K562 (cell line): ENCODE results near the gene OLFML2A. TPM values are rescaled to one million over a fixed set of nuclear protein-coding genes. Genes with fewer than 3 reads are reported as not detected.
A peak's percentile ranks its signal among the peaks of the same experiment; 100 is the strongest.

Experiments
- ELF2 ChIP-seq: fragments of 250-450 bp; sonication (Bioruptor Pico); IDR thresholded peaks from 2 replicates; pipeline ENCODE4 v1.5.0; 2021; ENCODE audit warnings: mild to moderate bottlenecking
- GMEB1 ChIP-seq: fragments of 250-450 bp; sonication (Bioruptor Pico); IDR thresholded peaks from 2 replicates; pipeline ENCODE4 v1.4.0; 2020; ENCODE audit warnings: mild to moderate bottlenecking
- HMBOX1 ChIP-seq: sonication (generic); IDR thresholded peaks from 2 replicates; pipeline ENCODE4 v1.6.1; 2016
- HMG20A ChIP-seq: fragments of 450-650 bp; formaldehyde crosslinking; conservative IDR thresholded peaks from 2 replicates; pipeline ENCODE4 v1.4.0; 2020; ENCODE audit warnings: mild to moderate bottlenecking, mixed read lengths
- LEF1 ChIP-seq: fragments of 450-650 bp; IDR thresholded peaks from 2 replicates; pipeline ENCODE4 v1.6.1; 2016; ENCODE audit warnings: mild to moderate bottlenecking
- PRDM10 ChIP-seq: fragments of 450-650 bp; IDR thresholded peaks from 2 replicates; pipeline ENCODE4 v1.6.1; 2018; ENCODE audit not compliant: partially characterized antibody
- TBL1XR1 ChIP-seq, 2 experiments: IDR thresholded peaks; 2 replicates each; pipeline ENCODE4 v1.6.1; 2012; ENCODE audit warnings: improper control_type of control experiment in 2 of 2, low read length in 2 of 2, mild to moderate bottlenecking in 1 of 2
- THRA ChIP-seq: fragments of 450-650 bp; IDR thresholded peaks from 2 replicates; pipeline ENCODE4 v1.6.1; 2017; ENCODE audit warnings: mild to moderate bottlenecking, moderate library complexity
- ZNF143 ChIP-seq: sonication (generic); formaldehyde crosslinking; IDR thresholded peaks from 2 replicates; pipeline ENCODE4 v1.9.0; 2022; ENCODE audit warnings: mild to moderate bottlenecking, missing genetic modification reagents
- ZNF407 ChIP-seq: fragments of 450-650 bp; IDR thresholded peaks from 2 replicates; pipeline ENCODE4 v1.6.1; 2016; ENCODE audit warnings: low read depth
- ZNF766 ChIP-seq: fragments of 200-800 bp; sonication (Bioruptor generic); conservative IDR thresholded peaks from 2 replicates; pipeline ENCODE4 v1.6.1; 2016; ENCODE audit warnings: missing genetic modification characterization, missing compliant biosample characterization
- polyA plus RNA-seq, 8 experiments: library from polyadenylated mRNA; depleted of rRNA in 4 of 8; stranded (reverse) in 5 of 8; unstranded in 3 of 8; fragments of >200 nt; fragmentation: Nextera tagmentation in 2 of 8; fragmentation: Illumina TruSeq in 1 of 8; extraction: Ambion mirVana in 2 of 8; extraction: Trizol in 1 of 8; gene quantifications; 2 replicates each; pipeline versions ENCODE4 v1.2.1 to v1.2.3, GENCODE V29; 2011 to 2014; ENCODE audit warnings: inconsistent platforms in 1 of 8, missing spikeins in 1 of 8
- total RNA-seq, 7 experiments: library from RNA; depleted of rRNA in 6 of 7; stranded (reverse); fragments of >200 nt in 6 of 7; fragmentation: Illumina TruSeq in 2 of 7; extraction: Trizol in 2 of 7; gene quantifications; 2 replicates each; pipeline versions ENCODE4 v1.2.1 to v1.2.3, GENCODE V29; 2011 to 2021; ENCODE audit warnings: low replicate concordance in 1 of 7

The OLFML2A gene
- total and polyA plus RNA-seq, 9 of the 15 experiments (the other 6 are each of a cell fraction or from before 2014, with no cell fraction given): 0.16 TPM; not detected in 8

GRCh38 chr9:124769549-124770358 is 7.2 kb upstream of the OLFML2A start (continued):
- TF ChIP-seq PRDM10 (peak; percentile 9), ELF2 (CRISPR knock-in tag) (no peak), ZNF407 (no peak), HMBOX1 (0 out of 2 replicates have a peak, but pooled peaks have one; percentile 49), HMG20A (CRISPR knock-in tag) (no peak), THRA (no peak), ZNF766 (CRISPR knock-in tag) (no peak), TBL1XR1 (IDR thresholded peaks at IDR 0.05; ENCODE audit: low read length in 2 of 2) (no peak), LEF1 (no peak), ZNF143 (no peak), GMEB1 (CRISPR knock-in tag) (no peak)
